ENCODE results near the gene ORC6. TPM values are rescaled to one million over a fixed set of nuclear protein-coding genes. Genes with fewer than 3 reads are reported as not detected.
A peak's percentile ranks its signal among the peaks of the same experiment; 100 is the strongest.

Gene ORC6
- total and polyA plus RNA-seq, 2 experiments from 2014 or later = 32.6 to 35.5 TPM

DNA sequence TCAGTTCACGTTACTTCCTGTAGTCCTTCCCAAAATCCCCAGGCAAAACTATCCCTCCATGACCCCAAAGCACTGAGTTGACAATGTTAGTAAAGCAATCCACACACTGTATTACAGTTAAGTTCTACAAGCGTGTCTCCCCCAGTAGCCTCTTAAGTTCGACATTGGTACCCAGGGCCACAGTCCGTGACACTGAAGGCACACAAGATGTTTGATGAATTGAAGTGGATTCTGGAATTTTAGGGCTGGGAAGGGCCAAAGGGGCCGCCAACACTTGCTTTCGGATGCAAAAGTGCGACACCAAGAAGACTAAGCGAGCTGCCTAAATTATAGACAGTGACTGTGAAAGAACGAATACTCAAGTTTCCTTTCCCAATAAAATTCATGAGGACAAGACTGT lies 2.0 kb upstream of the ORC6 start:
- Histone ChIP-seq H3K4me1 (ENCODE audit: low read depth) (peaks cover 28% of the 10 kb centered on the region), H3K27ac (peak overlapping the region; percentile 94), H3K4me3 (peak overlapping the region; percentile 70), H3K9me3 (ENCODE audit: low read depth) (no peaks in the 10 kb centered on the region), H3K27me3 (no peaks in the 10 kb centered on the region), H3K36me3 (no peaks in the 10 kb centered on the region)
- TF ChIP-seq, protein P1, sequence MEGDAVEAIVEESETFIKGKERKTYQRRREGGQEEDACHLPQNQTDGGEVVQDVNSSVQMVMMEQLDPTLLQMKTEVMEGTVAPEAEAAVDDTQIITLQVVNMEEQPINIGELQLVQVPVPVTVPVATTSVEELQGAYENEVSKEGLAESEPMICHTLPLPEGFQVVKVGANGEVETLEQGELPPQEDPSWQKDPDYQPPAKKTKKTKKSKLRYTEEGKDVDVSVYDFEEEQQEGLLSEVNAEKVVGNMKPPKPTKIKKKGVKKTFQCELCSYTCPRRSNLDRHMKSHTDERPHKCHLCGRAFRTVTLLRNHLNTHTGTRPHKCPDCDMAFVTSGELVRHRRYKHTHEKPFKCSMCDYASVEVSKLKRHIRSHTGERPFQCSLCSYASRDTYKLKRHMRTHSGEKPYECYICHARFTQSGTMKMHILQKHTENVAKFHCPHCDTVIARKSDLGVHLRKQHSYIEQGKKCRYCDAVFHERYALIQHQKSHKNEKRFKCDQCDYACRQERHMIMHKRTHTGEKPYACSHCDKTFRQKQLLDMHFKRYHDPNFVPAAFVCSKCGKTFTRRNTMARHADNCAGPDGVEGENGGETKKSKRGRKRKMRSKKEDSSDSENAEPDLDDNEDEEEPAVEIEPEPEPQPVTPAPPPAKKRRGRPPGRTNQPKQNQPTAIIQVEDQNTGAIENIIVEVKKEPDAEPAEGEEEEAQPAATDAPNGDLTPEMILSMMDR (IDR thresholded peaks at IDR 0.05; ENCODE audit: low read depth, low read length) = no peak
- DNase-seq (ENCODE audit: low read depth in 1 of 2, low spot score in 1 of 2) = no peak

DNA sequence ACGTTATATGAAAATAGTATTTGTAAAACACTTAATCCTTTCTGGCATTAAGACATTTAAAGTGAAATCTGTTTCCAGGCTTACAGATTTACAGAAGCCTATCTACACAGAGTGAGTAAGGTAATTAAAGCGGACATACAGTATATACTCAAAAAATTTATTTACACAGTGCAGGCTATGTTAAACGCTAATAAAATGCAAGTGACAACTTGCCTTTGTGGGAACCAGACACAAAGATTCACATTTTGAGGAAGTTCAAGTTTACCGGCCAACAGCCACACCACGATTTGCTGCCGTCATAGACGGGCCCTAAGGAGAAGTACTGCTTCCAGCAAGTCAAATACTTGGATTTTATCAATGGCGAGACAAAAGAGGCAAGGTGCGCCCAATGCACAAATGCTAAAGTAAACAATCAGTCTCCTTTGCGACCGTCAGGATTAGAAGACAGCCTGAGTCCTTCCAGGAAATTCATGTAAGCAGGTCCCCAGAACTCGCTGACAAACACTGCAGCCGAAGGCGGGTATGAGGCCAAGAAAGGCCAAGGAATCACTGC lies 1.3 kb upstream of the ORC6 start:
- H3K9me3 ChIP-seq (ENCODE audit: low read depth) = no peaks in the 10 kb centered on the region
- no peaks in the 10 kb centered on the region for H3K27me3 ChIP-seq
- H3K4me3 ChIP-seq = peak overlapping the region; percentile 70
- H3K36me3 ChIP-seq = peaks cover 4% of the 10 kb centered on the region
- DNase-seq (ENCODE audit: low read depth in 1 of 2, low spot score in 1 of 2) = peak in 1 of 2 donors; percentile 30
- TF ChIP-seq, protein P1 (IDR thresholded peaks at IDR 0.05; ENCODE audit: low read depth, low read length) = peak; percentile 29
- peak overlapping the region; percentile 94 for H3K27ac ChIP-seq
- peaks cover 22% of the 10 kb centered on the region for H3K4me1 ChIP-seq (ENCODE audit: low read depth)

DNA sequence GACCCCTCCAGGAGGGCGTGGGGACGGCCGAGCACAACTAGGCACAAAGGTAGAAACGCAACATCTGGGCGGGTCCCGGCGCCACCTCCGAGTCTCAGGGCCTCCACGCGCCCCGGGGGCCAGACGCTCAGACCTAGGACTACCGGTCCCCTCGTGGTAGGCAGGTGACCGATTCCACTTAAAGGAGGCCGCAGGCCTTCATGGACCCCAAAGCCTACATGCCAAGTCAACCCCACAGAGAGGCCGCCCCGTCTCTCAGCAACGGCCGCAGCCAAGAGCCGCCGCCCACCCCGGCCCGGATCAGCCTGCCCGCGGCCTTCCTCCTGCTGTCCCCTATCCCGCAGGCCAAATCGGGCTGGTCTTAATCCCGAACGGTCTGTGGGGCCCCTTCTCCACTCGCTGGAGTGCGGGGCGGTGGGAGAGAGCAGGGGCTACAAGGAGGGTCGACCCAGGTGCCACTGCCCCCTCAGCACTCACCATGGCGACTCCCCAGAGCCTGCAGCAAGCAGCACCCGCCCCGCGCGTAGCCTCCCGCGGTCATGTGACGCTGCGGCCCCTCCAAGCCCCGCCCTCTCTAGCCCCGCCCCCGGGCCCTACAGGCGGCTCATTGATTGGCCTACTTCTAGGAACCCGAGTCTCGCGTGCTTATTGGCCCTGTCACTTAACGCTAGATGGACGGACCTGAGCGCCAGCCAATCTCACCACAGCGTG lies 650 bp upstream of the ORC6 start, which contains the start of gene VPS35:
TSS of gene VPS35 (minus strand) at position 525 of the 711 bp plus-strand sequence. CDS start at position 480, 45 bp downstream.
- H3K4me1 ChIP-seq (ENCODE audit: low read depth) = peaks cover 22% of the 10 kb centered on the region
- no peaks in the 10 kb centered on the region for H3K9me3 ChIP-seq (ENCODE audit: low read depth)
- peak within 1 kb of the TSS; percentile 70 for H3K4me3 ChIP-seq
- no peaks in the 10 kb centered on the region for H3K27me3 ChIP-seq
- TF ChIP-seq, protein P1 (IDR thresholded peaks at IDR 0.05; ENCODE audit: low read depth, low read length) = no peak
- H3K36me3 ChIP-seq = peaks cover 7% of the 10 kb centered on the region
- peak; percentile 99 to 100 for DNase-seq (ENCODE audit: low read depth in 1 of 2, low spot score in 1 of 2)
- H3K27ac ChIP-seq = peak within 1 kb of the TSS; percentile 94

DNA sequence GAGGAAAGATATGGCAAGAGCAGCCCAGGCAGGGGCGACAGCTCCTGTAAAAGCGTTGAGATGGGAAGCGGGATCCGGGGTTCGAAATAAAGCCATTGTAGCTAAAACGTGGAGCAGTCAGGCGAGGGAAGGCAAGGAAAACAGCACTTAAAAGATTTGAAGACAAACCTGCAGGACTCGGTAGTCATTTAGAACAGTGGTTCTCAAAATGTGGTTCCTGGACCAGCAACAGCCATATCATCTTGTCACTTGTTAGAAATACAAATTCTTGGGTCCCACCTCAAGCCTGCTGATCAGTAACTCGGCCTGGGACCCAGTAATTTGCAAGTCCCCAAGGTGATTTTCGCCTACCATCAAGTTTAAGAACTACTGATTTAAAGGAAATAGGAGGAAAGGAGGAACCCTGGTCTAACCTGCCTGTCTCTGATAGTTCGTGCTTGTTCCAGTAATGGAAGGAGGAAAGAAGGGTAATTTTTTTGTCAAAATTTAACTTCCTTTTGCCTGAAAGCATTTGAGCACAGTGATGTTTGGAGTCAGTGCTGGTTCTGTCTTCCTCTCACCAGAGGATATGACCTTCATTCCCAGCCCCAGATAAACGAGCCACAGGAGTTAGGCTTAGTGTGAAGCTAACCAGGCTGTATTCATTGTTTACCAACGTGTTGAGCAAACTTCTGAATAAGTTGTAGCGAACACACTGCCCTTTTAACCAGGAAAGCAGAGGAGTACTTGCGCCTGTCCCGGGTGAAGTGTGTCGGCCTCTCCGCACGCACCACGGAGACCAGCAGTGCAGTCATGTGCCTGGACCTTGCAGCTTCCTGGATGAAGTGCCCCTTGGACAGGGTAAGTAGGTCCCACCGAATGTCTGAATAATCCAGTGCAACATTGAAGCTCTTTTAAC lies 1.1 kb downstream of the ORC6 start:
- TF ChIP-seq, protein P1 (IDR thresholded peaks at IDR 0.05; ENCODE audit: low read depth, low read length) = no peak
- Histone ChIP-seq H3K36me3 (peaks cover 7% of the 10 kb centered on the region), H3K4me1 (ENCODE audit: low read depth) (peaks cover 31% of the 10 kb centered on the region), H3K27ac (peak overlapping the region; percentile 94), H3K4me3 (peak overlapping the region; percentile 70), H3K27me3 (no peaks in the 10 kb centered on the region), H3K9me3 (ENCODE audit: low read depth) (no peaks in the 10 kb centered on the region)
- peak; percentile 21 to 51 for DNase-seq (ENCODE audit: low read depth in 1 of 2, low spot score in 1 of 2)

- H3K4me1 ChIP-seq (ENCODE audit: low read depth) = peaks cover 42% of the 10 kb centered on the region
- peaks cover 7% of the 10 kb centered on the region for H3K36me3 ChIP-seq
- H3K27ac ChIP-seq = peak overlapping the region; percentile 94
- H3K9me3 ChIP-seq (ENCODE audit: low read depth) = no peaks in the 10 kb centered on the region
- peak in 1 of 2 donors; percentile 55 for DNase-seq (ENCODE audit: low read depth in 1 of 2, low spot score in 1 of 2)
- no peaks in the 10 kb centered on the region for H3K27me3 ChIP-seq
- TF ChIP-seq, protein P1 (IDR thresholded peaks at IDR 0.05; ENCODE audit: low read depth, low read length) = no peak
- no peak overlapping the region for H3K4me3 ChIP-seq
Observed at GRCh38 chr16:46691726-46692125, 2.3 kb downstream of the ORC6 start.

Data from cardiac muscle cell (in vitro differentiated cells and primary cell).